ENCODE measurements around the gene FADS2.

- peak; percentile 79 for TF ChIP-seq POLR2A (IDR thresholded peaks at IDR 0.05; ENCODE audit: low read length)
- no peak for TF ChIP-seq CHD4 (IDR thresholded peaks at IDR 0.05; ENCODE audit: borderline replicate concordance)
- TF ChIP-seq ZFP36 (IDR thresholded peaks at IDR 0.05; ENCODE audit: borderline replicate concordance, partially characterized antibody) = no peak
- no peak for TF ChIP-seq CTCF (IDR thresholded peaks at IDR 0.05)
- no peak for TF ChIP-seq EP300 (IDR thresholded peaks at IDR 0.05)
Observed at GRCh38 chr11:61792310-61793082, 35.6 kb upstream of the FADS2 start, which contains the start of the genes FEN1 and TMEM258.

Data from A549 (cell line).